ENCODE measurements around the gene KRTAP10-4. TPM values are rescaled to one million over a fixed set of nuclear protein-coding genes. Genes with fewer than 3 reads are reported as not detected.

Gene KRTAP10-4
- total RNA-seq, 6 experiments from 2014 or later = not detected

DNA sequence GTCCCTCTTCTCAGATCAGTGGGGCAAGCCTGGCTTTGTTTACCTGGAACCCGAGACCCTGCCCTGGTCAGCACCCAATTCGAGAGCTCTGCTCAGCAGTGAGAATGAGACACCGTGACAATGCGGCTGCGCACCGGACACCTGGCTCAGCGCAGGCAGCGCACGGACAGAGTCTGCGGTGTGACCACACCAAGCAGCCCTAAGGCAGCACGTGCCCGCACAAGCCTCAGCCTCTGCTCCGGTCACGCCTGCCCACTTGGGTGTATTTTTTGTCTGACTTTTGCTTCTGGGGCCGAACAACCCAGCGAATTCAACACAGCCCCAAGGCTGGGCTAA, 43.0 kb downstream of the KRTAP10-4 start:
- Mint-ChIP-seq H3K36me3 (ENCODE audit: low read depth) (peaks cover under 1% of the 10 kb centered on the region; the same call in 1 of the 2 replicates), H3K4me3 (no peak overlapping the region), H3K27ac (no peak overlapping the region), H3K4me1 (ENCODE audit: low read depth) (no peaks in the 10 kb centered on the region), H3K9me3 (peaks cover 47% of the 10 kb centered on the region), H3K27me3 (ENCODE audit: insufficient read depth) (no peaks in the 10 kb centered on the region; the same call in 1 of the 2 replicates)
- no peak for DNase-seq
- TF ChIP-seq, protein P1, sequence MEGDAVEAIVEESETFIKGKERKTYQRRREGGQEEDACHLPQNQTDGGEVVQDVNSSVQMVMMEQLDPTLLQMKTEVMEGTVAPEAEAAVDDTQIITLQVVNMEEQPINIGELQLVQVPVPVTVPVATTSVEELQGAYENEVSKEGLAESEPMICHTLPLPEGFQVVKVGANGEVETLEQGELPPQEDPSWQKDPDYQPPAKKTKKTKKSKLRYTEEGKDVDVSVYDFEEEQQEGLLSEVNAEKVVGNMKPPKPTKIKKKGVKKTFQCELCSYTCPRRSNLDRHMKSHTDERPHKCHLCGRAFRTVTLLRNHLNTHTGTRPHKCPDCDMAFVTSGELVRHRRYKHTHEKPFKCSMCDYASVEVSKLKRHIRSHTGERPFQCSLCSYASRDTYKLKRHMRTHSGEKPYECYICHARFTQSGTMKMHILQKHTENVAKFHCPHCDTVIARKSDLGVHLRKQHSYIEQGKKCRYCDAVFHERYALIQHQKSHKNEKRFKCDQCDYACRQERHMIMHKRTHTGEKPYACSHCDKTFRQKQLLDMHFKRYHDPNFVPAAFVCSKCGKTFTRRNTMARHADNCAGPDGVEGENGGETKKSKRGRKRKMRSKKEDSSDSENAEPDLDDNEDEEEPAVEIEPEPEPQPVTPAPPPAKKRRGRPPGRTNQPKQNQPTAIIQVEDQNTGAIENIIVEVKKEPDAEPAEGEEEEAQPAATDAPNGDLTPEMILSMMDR (IDR thresholded peaks at IDR 0.05) = no peak

- no peak for DNase-seq
- Mint-ChIP-seq H3K27ac (no peak overlapping the region), H3K36me3 (ENCODE audit: low read depth) (no peaks in the 10 kb centered on the region), H3K9me3 (peaks cover 44% of the 10 kb centered on the region), H3K4me3 (no peak overlapping the region), H3K27me3 (ENCODE audit: insufficient read depth) (no peaks in the 10 kb centered on the region; the same call in 1 of the 2 replicates), H3K4me1 (ENCODE audit: low read depth) (no peaks in the 10 kb centered on the region)
- TF ChIP-seq, protein P1 (IDR thresholded peaks at IDR 0.05) = no peak
These were observed 43.6 kb downstream of the KRTAP10-4 start for GRCh38 chr21:44617071-44617501.

DNA sequence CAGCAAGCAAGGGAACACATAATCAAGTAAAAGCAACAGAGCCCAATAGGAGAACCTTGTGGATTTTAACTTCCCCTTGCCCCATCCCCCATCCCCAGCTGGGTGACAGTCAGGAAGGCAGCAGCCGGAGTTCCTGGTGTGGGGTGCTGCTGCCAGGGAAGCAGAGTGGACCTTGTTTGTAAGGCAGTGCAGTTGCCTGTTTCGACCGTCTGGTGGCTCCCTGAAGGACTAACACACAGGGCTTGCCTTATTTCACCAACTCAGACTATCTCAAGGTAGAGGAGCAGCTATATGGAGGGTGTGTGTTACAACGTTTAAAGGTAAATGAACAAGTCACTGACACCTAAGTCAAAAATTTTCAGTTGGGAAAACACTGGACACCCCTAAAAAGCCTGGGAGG, 45.0 kb downstream of the KRTAP10-4 start:
- H3K4me1 Mint-ChIP-seq (ENCODE audit: low read depth) = no peaks in the 10 kb centered on the region
- no peak overlapping the region for H3K4me3 Mint-ChIP-seq
- DNase-seq = no peak
- H3K9me3 Mint-ChIP-seq = peaks cover 41% of the 10 kb centered on the region
- no peak overlapping the region for H3K27ac Mint-ChIP-seq
- peaks cover 2% of the 10 kb centered on the region; the same call in 1 of the 2 replicates for H3K36me3 Mint-ChIP-seq (ENCODE audit: low read depth)
- H3K27me3 Mint-ChIP-seq (ENCODE audit: insufficient read depth) = no peaks in the 10 kb centered on the region; the same call in 1 of the 2 replicates
- TF ChIP-seq, protein P1 (IDR thresholded peaks at IDR 0.05) = peak; percentile 35; the same call in 1 of the 2 replicates

DNA sequence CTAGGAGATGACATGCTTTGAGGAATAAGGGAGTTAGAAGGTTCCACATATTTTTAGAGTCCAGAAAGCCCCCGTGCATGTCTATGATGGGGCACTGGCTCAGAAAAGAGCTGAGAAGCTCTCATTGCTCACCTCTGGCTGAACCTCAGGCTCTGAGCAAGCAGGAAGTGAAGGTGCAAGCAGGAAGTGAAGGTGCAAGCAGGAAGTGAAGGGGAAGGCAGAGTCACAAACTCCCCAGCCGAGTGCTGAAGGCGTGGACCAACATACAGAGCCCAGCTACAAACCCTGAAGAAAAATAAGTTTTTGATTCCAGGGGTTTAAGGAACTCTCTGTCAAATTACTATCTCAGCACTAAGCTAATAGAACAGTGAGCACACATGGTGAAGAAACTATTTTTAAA, 45.4 kb downstream of the KRTAP10-4 start:
- TF ChIP-seq, protein P1 (IDR thresholded peaks at IDR 0.05) = no peak
- no peak for DNase-seq
- Mint-ChIP-seq H3K27me3 (ENCODE audit: insufficient read depth) (no peaks in the 10 kb centered on the region; the same call in 1 of the 2 replicates), H3K4me1 (ENCODE audit: low read depth) (no peaks in the 10 kb centered on the region), H3K27ac (no peak overlapping the region), H3K4me3 (no peak overlapping the region), H3K9me3 (peaks cover 44% of the 10 kb centered on the region), H3K36me3 (ENCODE audit: low read depth) (peaks cover 6% of the 10 kb centered on the region; the same call in 1 of the 2 replicates)

- TF ChIP-seq, protein P1 (IDR thresholded peaks at IDR 0.05) = no peak
- H3K9me3 Mint-ChIP-seq = peaks cover 45% of the 10 kb centered on the region
- peaks cover 9% of the 10 kb centered on the region; the same call in 1 of the 2 replicates for H3K36me3 Mint-ChIP-seq (ENCODE audit: low read depth)
- H3K27me3 Mint-ChIP-seq (ENCODE audit: insufficient read depth) = no peaks in the 10 kb centered on the region; the same call in 1 of the 2 replicates
- H3K4me3 Mint-ChIP-seq = no peak overlapping the region
- no peaks in the 10 kb centered on the region for H3K4me1 Mint-ChIP-seq (ENCODE audit: low read depth)
- no peak overlapping the region for H3K27ac Mint-ChIP-seq
- no peak for DNase-seq
These were observed 46.4 kb downstream of the KRTAP10-4 start for GRCh38 chr21:44619886-44620285.
